GM13977 (cell line): ENCODE measurements around the gene ANO1.

Source experiments
- DNase-seq: peaks from one replicate; pipeline ENCODE4 v3.0.0; 2012; ENCODE audit warnings: low spot score
- CTCF ChIP-seq: IDR thresholded peaks from 2 replicates; pipeline ENCODE4 v1.5.1; 2012; ENCODE audit warnings: mild to moderate bottlenecking, control low read depth; ENCODE audit not compliant: insufficient read depth; ENCODE audit errors: extremely low read depth, missing control alignments
- in situ Hi-C: fragments of 300-500 bp; cut with MboI; formaldehyde crosslinking; loops from one replicate; pipeline ENCODE4 v1.12.0; 2022; ENCODE audit warnings: low sequenced_read_pairs, low pct_unique_long_range_greater_than_20kb, mixed read lengths, inconsistent platforms; ENCODE audit not compliant: unreplicated experiment

ANO1 gene

GRCh38 chr11:70061734-70062133 lies 16.4 kb upstream of the ANO1 start:
- no peak for TF ChIP-seq CTCF
- in situ Hi-C loops = no loop called here

GRCh38 chr11:70063121-70063520 lies 15.0 kb upstream of the ANO1 start:
- TF ChIP-seq CTCF = no peak
- in situ Hi-C loops = no loop called here

More at GRCh38 chr11:70061734-70062133, 16.4 kb upstream of the ANO1 start:
- DNase-seq = no peak

GRCh38 chr11:70063555-70063954 lies 14.6 kb upstream of the ANO1 start:
- TF ChIP-seq CTCF = no peak
- in situ Hi-C loops = no loop called here
- DNase-seq = no peak

More at GRCh38 chr11:70063121-70063520, 15.0 kb upstream of the ANO1 start:
- DNase-seq = no peak

GRCh38 chr11:70064008-70064725 lies 13.9 kb upstream of the ANO1 start:
- in situ Hi-C loops = no loop called here
- DNase-seq = no peak
- no peak for TF ChIP-seq CTCF

- TF ChIP-seq CTCF = no peak
- no peak for DNase-seq
- in situ Hi-C loops = no loop called here
Observed at GRCh38 chr11:70064726-70065317, 13.3 kb upstream of the ANO1 start.

- in situ Hi-C loops = no loop called here
- no peak for TF ChIP-seq CTCF
- no peak for DNase-seq
Observed at GRCh38 chr11:70065318-70066135, 12.6 kb upstream of the ANO1 start.
